GM21381 (cell line): ENCODE data around the gene GAB3.

Experiments
- ATAC-seq: cut with Tn5 transposase; IDR thresholded peaks from one replicate; pipeline ENCODE4 v1.9.1; 2021; ENCODE audit warnings: mild to moderate bottlenecking, moderate library complexity; ENCODE audit not compliant: unreplicated experiment

Gene GAB3

GRCh38 chrX:154751669-154752271, 893 bp upstream of the GAB3 start:
- no peak for ATAC-seq

DNA sequence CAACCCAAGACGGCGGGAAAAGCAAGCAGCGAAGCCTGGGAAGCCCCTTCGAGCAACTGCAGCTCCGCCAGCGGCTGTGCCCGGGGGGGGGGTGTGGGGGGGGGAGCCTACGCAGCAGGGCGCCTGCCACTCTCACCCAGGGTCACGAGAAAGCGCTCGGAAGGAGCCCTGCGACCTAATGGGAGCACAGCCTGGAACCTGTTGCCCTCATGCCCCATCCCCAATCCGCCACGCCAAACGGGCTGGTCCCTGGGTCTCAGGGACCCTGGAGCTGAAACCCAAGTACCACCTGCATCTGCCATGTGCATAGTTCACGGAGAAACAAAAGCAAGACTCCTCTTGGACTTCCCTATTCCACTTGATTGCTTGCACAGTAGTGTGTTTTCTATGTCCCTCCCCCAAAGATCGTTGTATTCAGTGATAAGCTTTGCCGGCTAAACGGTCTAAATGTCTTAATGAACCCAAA, 359 bp upstream of the GAB3 start:
- ATAC-seq: no peak

DNA sequence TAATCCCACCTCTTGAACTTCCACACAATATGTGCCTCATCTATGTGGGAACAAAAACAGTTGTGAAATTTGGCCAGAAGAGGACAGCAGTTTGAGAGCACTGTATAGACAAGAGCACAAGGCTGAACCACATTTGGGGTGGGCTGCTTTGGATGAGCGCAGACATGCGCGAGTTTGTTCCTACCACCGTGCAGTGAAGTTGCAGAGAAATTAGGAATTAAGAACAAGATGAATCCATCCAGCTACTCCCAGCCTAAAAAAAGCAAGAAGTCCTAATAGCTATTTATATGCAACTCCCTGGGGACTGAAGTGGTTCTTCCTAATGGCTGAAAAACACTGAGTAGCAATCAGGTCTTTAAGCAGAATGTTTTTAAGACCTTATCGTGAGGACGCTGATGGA, 1.0 kb downstream of the GAB3 start:
- ATAC-seq: no peak

GRCh38 chrX:154748712-154749339, 2.1 kb downstream of the GAB3 start:
- ATAC-seq: peak; percentile 50

- no peak for ATAC-seq
Measured at GRCh38 chrX:154742613-154743012, 8.3 kb downstream of the GAB3 start.

DNA sequence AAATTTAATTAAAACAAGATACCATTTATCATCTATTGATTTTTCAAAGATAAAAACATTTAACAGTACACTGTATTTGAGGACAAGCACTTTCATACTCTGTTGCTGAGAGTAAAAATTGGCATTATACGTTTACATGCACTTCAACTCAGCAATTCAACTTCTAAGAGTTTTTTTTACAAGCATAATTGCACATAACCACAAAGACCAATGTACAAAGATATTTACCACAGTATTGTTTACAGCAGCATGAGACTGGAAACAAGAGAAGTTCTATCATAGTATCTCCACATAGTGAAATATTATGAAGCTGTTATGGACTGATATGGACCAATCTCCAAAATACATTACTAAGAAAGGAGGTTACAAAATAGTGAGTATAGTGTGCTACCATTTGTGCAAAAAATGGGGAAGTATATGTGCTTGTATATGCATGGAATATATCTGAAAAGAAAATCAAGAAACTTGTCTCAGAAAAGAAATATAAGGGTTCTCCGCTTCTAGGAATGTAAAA, 10.9 kb downstream of the GAB3 start:
- no peak for ATAC-seq

- no peak for ATAC-seq
Measured at GRCh38 chrX:154738011-154738738, 12.7 kb downstream of the GAB3 start.

DNA sequence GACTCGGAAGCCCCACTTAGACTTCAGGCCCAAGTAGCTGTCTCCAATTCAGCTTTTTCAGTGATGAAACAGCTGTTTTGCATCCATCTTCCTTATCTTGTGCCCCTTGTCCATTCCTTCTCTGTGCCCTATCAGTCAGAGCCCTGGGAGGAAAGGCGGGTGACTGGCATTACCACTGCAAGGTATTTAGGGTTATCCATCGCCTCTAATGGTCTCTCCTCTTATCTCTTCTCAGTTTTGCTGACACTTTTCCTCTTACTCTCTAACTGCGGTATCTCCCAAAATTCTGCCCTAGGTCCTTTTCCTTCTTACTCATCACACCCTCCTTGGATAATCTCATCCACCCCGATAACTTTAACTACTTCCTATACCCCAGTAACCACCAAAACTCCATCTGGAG, 13.7 kb downstream of the GAB3 start:
- no peak for ATAC-seq

GRCh38 chrX:154735695-154736393, 15.0 kb downstream of the GAB3 start:
- ATAC-seq: no peak

DNA sequence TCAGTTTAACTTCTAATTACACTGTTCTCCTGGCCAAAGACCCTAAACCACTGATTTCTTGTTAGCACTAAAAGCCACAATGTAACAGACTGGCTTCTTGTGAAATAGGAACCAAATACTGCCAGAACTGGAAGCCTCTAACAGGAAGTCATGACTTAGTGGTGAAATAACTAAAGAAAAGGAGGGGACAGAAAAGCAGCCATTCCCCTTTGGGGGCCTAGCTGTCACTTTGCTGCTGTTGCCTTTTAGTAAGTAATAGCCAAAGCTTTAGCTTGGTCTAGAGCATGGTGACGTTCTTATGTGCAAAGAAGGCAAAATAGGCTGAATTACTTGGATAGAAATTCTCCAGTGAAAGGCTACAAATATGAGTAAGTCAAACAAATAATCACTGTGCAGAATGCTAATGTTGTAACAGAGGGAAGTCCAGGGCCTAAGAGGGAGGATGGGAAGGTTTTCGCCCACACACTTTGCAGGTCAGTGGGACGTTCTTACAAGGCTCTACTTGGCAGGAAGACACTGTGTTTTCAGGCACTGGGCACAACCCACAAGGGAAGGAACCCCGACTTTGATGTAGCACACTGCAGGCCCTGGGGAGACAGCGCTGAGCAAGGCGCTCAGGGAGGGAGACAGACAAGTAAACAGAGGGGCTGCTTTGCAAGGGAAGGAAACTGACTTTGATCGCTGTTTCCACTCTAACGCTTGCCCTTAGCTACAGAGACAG, 16.7 kb downstream of the GAB3 start:
- no peak for ATAC-seq

DNA sequence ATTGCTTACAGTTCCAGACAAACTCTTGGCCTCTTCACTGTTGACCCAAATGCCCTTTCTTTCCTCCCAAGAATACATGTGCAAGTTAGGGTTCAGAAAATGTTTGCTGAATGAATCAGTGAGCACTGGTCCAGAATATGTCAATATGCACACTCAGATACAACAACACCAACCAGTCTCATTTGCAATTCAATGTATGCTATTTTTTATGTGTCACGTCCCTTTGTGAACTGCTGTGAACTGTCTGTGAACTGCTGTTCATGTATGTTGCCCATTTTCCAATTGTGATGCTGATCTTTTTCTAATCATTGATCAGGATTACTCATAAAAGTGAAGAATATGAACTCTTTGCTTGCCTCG, 17.8 kb downstream of the GAB3 start:
- no peak for ATAC-seq

- no peak for ATAC-seq
Measured at GRCh38 chrX:154732421-154733065, 18.3 kb downstream of the GAB3 start.

DNA sequence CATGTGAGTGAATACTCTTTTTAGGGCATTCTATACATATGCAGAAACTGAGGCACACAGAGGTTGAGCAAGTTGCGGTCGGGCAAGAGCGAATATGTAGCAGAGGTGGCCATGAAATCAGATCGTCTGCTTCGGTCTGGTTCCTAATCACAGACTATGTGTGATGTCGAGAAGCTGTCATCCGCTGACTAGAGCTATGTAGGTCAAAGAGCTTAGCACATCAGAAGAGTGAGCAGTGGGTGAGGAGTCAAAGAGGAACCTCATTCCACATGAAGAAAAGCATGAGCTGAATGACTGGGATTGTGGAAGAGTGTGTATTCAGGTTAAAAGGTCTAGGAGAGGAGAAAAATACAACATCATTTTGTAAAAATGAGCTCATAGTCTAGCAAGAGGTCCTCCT, 19.0 kb downstream of the GAB3 start:
- no peak for ATAC-seq

DNA sequence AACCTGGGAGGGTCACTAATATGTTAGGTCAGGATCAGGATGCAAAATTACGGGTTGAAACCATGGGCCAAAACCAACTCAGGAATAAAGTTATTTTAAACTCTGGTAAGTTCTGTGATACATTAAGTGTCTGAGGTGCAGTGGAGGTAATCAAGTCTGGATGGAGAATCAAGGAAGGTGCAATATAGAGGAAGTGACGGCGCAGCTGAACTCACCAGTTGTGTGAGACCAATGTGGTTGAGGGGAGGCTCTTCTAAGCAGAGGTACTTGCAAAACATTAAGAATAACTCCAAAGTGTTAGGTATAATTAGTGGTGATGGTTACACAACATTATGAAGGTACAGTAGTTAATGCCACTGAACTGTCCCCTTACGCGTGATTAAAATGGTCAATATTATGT, 19.7 kb downstream of the GAB3 start:
- no peak for ATAC-seq

DNA sequence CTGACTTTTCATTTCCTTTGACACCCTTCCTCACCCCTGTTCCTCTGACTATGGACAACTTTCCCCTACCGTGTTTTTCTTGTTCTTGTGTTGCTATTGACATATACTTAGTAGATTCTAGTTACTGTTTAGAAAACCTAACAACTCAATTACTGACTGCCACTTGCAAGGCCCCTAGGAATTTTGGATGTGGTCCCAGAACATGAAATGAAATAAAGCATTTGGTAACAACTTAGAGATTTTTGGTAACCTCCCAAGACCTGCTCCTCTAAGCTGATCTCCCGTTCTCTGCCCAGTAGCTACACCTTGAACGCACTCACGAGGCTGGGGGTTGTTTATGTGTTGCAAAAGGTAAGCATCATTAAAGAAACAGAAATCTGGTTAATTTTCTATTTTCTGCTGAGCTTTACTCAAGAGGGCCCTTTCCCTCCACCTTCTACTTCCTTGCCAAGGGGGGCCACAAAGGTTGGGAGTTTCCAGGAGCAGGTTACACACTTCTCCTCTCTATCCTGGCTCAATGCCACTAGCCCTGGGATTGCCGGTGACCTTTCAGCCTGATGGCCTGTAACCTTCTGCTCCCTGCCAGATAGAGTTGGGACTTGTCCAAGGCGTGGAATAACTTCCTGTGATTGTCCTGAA, 20.5 kb downstream of the GAB3 start:
- no peak for ATAC-seq

DNA sequence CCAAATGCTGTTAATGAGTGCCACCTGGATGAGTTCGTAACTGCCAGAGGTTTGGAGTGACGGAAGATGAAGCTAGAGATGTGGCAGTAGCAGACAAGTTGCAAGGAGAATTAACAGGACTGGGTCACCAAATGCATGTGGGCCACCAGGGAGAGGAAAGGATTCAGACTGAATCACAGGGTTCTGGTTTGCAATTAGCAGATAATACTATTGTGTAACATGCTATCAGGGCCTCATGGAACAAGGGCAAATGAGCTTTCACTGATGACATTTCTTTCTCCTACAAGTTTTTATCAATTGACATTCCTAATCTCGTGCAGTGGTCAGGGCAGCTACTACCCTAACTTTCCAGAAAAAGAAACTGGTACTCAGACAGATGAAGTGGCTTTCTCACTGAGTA, 21.4 kb downstream of the GAB3 start:
- no peak for ATAC-seq

DNA sequence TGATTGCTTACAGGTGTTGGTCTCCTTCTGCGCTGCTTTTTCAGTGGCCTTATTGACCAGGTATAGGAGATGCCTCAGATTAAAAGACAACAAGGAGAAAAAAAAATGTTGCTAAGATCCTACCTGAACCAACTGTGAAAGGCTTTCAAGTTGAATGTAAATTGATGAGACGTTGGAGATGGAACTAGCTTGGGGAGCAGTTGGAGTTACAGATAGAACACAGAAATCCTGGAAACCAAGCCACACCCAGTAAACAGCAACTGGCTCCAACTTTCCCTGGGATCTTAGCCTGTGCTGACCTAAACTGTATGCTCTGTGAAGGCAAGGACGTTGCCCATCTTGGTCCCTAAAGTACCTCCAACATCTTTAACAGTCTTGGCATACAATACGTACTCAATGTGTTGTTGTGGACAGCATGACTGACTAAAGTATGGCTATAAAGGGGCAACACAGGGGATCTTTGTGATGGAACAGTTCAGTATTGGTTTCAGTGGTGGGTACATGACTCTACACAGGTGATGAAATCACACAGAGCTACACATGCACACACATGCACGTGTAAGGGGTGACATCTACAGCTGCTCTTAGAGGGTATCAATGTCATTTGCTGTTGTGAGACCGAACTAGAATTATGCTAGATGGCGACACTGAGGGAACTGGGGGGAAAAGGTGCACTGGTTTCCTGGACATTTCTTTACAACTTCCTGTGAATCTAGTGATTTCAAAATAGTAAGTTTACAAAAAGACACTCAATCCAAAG, 22.3 kb downstream of the GAB3 start:
- no peak for ATAC-seq

DNA sequence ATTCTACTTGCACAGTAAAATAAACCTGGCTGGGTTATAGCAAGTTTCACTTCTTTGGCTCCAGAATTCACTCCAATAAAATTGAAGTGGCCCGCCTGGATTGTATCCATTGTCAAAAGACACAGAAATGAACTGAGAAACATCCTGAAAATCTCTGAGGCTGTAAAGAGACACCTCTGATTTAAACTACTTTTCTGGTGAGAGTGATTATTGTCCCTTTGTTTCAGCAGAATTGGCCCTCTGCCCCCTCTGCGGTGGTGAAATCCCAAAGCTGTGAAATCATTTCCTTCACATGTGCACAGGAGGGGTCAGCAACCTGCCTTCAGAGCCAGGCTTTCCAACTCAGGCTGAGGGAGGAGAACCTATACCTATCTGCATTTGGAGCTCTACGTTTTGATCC, 23.0 kb downstream of the GAB3 start:
- no peak for ATAC-seq

- ATAC-seq: no peak
Measured at GRCh38 chrX:154727418-154727817, 23.5 kb downstream of the GAB3 start.
